HG03342 (cell line): Measurements from ENCODE around the gene GNAZ.

ENCODE experiments used
- ATAC-seq: cut with Tn5 transposase; IDR thresholded peaks from one replicate; pipeline ENCODE4 v1.9.1; 2021; ENCODE audit warnings: mild to moderate bottlenecking, moderate library complexity; ENCODE audit not compliant: unreplicated experiment

The GNAZ gene

DNA sequence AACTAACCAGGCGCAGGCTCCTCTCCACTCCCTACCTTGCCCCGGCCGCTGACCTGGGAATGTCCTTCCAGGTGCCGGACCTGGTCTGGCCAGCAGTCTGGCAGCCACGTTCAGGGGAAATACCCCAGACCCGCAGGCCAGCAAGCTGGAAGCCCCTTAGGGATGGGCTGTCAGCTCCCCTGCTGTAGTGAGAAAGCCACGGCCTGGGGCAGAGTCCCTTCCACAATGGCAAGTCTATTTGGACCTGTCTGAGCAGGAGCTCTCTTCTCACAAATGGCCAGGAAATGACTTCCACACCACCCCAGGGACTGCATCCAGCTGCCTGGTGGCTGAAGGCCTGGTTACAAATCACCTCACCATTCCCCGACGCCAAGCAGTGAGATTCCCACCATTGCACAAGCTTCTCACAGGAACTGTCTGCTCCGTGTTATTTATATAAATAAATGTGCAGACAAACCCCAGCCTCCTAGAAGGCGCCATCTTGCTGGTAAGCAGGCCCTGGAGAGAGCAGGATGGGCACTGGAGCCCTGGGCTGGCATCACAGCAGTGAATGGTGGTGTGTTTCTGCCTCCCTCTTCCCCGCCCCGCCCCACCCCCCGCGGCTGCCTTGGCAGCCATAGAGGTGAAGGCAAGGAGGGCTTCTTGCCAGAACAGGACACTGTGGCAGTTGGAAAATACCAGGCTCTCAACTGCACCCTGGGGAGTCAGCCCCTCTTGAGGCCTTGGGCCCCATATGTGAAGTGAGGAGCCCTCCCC, 47.8 kb downstream of the GNAZ start:
- no peak for ATAC-seq

- ATAC-seq = no peak
Measured at GRCh38 chr22:23118647-23119493, 48.6 kb downstream of the GNAZ start.

- no peak for ATAC-seq
Measured at GRCh38 chr22:23119494-23120414, 49.4 kb downstream of the GNAZ start.

- no peak for ATAC-seq
Measured at GRCh38 chr22:23120415-23120899, 50.1 kb downstream of the GNAZ start.

DNA sequence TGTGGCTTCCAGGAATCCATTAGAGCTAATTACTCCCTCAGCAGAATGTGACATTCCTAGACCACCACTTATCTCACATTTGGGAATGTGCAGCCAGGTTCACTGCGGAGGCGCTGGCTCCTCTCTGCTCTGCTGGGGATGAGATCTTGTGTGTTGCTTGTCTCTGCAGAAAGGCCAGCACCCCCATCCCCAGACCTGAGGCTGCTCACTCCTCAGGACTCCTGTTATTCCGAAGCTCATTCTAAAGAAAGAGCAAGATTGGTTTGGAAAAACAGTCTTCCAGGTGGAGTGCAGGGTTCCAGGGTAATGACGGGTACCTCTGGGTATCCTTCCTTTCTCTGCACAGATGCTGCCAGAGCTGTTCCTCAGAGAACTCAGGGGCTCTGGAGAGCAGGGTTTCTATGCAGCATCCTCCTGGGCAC, 50.7 kb downstream of the GNAZ start:
- no peak for ATAC-seq

- ATAC-seq = no peak
Measured at GRCh38 chr22:23121424-23121823, 51.1 kb downstream of the GNAZ start.

DNA sequence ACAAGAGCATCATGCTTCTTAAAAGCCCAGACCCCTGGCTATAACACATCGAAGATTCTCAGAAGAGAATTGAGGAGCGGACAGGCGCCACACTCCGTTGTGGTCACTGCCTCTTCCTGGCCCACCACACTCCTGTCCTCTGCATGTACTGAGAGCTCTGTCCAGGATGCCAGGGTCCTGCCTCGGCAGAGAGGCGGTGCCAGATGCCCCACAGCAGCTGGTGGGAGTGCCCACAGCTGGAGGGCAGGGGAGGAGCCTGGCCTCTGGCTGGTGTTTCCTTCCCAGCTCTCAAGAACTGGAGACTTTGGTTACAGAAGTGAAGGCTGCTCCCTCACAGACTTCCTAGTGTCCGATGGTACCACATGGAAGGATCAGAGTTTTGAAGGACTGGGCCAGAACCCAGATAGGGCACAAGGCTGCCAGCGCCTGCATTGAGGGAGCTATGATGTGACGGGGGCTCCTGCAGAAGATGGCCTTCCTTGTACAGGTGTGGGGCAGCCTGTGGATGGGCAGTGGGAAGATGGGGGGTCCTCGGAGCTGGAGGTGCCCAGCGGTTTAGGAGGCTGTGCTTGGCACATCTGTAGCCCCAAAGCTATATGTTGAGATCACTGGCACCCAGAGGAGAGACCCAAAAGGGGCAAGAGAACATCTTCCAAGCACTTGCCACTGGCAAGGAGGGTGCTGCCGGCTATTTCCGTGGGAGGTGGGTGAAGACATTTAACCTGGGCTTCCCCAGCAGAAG, 52.1 kb downstream of the GNAZ start:
- ATAC-seq = no peak

GRCh38 chr22:23122992-23123803, 52.9 kb downstream of the GNAZ start:
- no peak for ATAC-seq

GRCh38 chr22:23123804-23124254, 53.5 kb downstream of the GNAZ start:
- ATAC-seq = no peak

DNA sequence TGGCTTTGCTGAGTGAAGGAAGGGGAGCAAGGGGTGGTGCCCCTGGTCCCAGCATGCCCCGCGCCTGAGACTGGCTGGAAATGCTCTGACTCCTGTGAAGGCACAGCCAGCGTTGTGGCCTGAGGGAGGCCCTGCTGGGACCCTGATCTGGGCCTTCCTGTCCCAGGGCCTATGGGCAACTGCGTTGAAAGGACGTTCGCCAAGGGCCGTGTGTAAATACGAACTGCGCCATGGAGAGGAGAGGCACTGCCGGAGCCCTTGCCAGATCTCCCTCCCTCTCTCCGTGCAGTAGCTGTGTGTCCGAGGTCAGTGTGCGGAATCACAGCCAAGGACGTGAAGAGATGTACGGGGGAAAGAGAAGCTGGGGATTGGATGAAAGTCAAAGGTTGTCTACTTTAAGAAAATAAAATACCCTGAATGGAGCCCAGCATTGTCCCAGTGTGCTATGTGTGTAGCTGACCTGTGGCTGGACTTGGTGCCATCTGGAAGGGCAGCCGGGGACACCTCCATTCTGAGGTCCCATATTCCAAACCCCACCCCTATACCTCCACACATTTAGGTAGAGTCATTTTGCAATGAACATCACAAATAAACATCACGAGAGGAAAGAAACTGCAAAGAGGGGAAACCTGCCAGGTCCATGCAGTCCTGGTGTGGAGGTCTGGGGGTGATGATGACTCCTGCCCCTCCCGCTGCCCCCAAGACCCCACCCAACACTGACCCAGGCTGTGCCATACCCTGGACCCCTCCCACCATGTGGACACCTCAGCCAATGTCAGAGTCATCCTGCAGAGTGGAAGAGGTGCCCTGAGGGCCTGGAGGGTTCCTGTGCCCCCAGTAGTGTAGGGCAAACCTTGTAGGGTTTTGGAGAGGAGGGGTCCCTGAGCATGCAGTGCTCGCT, 54.5 kb downstream of the GNAZ start:
- no peak for ATAC-seq

- no peak for ATAC-seq
Measured at GRCh38 chr22:23125512-23126103, 55.3 kb downstream of the GNAZ start.

GRCh38 chr22:23126165-23127054, 56.1 kb downstream of the GNAZ start:
- ATAC-seq = no peak

DNA sequence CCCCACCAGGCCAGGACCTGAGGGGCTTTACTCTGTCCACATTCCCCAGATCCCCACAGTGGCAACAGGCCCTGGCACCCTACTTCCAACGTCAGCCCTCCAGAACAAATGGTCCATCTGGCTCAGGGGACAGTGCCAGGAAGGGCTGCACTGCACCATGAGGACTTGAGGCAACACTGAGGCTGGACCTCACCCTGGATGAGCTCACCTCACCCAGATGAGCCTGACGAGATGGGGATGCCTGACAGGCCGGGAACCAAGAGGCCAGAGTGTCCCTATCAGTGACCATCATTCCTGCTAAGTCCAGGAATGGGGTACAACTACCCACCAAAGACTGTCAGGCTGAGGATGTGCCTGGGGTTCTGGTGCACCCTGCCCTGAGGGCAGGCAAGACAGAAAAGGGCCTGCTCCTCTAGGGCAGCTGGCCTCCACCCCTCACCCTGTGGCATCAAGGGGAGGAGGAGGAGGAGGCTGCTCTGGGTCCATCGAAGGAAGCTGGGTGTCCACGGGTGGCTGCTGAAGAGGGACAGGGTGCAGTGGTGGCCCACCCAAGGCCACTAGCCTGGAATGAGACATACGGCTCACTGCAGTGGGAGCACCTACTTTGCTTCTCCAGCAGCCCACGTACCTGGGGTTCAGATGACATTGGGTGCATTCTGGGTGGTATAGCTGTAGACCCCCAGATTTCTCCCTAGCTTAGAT, 56.9 kb downstream of the GNAZ start:
- no peak for ATAC-seq

GRCh38 chr22:23127788-23128187, 57.5 kb downstream of the GNAZ start:
- ATAC-seq = no peak

GRCh38 chr22:23128269-23129108, 58.2 kb downstream of the GNAZ start:
- ATAC-seq = no peak
